ENCODE data around the gene SAMD4A.

Gene SAMD4A

GRCh38 chr14:54809767-54810166, 242.8 kb downstream of the SAMD4A start:
- DNase-seq: no peak

- no peak for DNase-seq
Observed at GRCh38 chr14:54812617-54813016, 245.7 kb downstream of the SAMD4A start.

GRCh38 chr14:54813081-54813480, 246.2 kb downstream of the SAMD4A start:
- DNase-seq: no peak

DNA sequence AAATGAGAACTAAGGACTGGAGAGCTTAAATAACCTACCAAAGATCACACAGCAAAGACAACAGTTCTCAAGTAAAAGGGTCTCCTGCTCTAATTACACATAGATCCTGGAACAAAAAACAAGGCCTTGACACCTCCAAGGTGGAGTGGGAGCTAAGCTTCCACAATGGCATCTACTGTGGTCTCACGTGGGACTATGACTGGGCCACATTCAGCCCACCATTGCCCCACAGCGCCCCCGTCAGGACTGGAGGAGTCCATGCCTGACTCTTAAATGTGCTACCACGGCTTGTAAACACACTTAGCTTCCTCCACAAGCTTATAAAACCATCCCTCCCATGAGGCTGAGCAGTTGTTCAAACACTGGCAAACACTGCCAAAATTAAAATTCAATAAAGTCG, 247.1 kb downstream of the SAMD4A start:
- DNase-seq: no peak

DNA sequence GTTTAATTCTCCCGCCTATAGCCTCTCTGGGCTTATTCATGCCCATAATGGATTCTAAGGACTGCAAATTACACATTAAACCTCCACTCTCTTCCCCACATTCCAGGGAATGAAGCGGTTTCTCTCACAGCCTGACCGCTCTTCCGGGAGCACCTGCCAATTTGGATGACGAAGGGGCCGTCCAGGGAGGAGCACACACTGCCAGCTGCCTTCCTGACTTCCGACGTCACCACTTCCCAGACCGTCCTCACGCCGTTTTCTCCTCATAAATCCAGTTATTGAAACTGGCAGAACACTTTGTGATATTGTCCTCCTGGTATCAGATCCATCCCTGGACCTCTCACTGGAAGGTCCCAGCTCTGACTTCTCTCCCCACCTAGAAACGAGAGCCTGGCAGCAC, 248.1 kb downstream of the SAMD4A start:
- DNase-seq: no peak

- no peak for DNase-seq
Observed at GRCh38 chr14:54815515-54815914, 248.6 kb downstream of the SAMD4A start.

DNA sequence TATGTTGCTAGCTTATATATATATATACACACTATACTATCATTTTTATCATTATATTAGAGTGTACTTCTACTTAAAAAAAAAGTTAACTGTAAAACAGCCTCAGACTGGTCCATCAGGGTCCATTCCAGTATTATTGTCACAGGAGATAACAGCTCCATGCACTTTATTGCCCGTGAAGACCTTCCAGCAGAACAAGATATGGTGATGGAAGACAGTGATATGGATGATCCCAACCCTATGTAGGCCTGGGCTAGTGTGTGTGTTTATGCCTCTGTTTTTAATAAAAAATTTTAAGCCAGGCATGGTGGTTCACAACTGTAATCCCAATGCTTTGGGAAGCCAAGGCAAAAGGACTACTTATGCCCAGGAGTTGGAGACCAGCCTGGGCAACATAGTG, 249.5 kb downstream of the SAMD4A start:
- DNase-seq: no peak

GRCh38 chr14:54817506-54817905, 250.6 kb downstream of the SAMD4A start:
- no peak for DNase-seq

DNA sequence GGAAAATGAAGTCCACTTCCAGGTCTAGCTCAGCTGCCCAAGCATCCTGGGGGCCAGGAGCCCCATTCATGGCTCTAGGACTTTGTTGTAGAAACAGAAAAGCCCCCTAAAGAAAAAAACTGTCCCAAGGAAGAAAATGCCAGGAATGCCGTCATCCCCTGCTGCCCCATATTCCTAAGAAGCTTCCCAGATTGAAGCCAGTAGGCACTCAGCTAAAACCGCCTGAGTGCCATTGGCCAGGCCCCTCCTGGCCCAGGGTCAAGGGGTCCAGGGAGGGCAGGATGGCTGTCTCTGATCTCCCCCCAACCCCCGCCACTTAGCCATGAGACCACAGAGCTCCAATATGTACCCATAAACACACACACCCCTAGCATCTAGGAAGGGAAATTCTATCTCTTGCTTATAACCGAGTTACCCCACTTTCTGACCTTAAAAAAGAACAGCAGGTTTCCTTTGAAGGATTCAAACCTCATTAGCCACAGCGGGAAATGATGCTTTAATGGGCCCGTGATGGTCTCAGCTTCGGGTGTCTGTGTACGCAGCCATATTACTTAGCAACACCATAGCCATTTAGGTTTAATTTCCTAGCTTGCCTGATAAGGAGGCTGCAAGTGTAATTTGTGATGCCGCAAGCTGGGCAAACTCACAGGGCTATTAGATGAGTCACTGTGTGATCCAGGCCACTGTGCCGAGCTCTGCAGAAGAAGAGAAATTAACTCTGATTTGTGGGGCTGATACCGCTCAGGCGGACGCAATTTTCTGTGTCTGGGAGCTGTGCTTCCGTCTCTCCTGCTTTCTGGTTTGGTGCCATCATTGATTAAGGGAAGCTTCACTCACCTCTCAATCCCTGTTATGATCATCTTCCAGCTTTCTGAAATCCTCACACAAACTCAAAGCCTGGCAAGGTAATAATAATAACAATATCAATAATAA, 251.5 kb downstream of the SAMD4A start:
- DNase-seq: no peak

- DNase-seq: no peak
Observed at GRCh38 chr14:54822685-54823084, 255.8 kb downstream of the SAMD4A start.

DNA sequence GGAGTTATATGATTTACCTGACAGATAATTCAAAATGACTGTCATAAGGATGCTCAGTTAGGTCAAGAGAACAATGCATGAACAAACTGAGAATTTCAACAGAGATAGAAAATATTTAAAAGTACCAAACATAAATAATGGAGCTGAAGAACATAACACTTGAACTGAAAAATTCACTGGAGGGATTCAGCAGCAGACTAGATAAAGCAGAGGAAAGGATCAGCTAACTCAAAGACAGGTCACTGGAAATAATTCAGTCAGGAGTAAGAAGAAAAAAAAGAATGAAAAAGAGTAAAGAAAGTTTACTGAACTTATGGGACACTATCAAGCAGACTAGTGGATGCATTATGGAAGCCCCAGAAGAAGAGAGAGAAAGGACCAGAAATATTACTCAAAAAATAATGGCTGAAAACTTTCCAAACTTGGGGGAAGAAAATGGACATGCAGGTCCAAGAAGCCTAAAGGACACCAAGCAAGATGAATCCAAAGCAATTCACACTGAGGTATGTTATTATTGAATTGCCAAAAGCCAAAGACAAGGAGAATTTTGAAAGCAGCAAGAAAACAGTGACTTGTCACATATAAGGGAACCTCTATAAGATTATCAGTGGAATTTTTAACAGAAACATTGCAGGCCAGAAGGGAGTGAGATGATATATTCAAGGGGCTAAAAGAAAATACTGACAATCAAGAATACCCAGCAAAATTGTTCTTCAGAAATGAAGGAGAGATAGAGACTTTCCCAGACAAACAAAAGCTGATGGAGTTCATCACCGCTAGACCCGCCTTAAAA, 257.0 kb downstream of the SAMD4A start:
- no peak for DNase-seq

DNA sequence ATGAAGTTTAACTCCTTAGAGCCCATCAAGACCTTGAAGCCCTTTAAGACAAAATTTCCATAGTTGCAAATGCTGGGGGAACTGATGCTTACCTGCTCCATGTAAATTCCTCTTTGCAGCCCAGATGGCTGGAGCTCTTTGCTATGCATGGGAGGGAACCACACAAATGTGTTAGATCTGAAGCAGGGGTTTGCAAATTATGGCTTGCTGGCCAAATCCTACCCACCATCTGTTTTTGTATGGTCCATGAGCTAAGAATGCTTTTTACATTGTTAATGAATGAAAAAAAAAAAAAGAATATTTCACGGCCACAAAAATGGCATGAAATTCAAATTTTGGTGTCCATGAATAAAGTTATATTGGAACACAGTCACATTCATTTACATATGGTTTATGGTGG, 261.1 kb downstream of the SAMD4A start:
- DNase-seq: no peak

DNA sequence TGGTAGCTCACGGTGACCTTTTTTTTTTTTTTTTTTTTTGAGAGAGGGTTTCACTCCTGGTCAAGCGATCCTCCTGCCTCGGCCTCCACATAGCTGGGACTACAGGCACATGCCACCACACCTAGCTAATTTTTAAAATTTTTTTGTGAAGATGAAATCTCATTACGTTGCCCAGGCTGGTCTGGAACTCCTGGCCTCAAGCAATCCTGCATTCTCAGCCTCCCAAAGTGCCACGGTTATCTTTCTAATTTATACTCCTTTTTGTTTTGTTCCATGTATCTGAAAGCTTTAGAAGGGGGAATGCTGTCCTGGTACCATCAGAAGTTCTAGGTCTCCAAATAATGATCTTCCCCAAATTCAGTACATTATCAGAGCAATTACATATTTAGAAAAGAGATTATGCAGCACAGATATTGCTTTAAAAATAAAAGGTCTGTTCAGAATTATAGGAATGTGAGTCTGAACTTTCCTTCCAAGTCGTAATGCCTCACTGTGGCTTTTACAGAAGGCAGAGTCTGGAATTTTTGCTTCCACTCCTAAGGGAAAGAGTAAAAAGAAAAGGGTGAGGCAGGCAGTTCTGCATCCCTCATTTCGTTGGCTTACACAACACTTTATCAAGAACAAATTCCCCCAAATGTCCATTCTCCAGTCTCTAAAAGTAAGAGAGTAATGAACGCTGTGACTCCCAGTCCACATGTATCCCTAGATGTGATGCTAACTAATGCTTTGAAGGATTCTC, 262.7 kb downstream of the SAMD4A start:
- DNase-seq: no peak

- DNase-seq: no peak
Observed at GRCh38 chr14:54830650-54831049, 263.7 kb downstream of the SAMD4A start.

DNA sequence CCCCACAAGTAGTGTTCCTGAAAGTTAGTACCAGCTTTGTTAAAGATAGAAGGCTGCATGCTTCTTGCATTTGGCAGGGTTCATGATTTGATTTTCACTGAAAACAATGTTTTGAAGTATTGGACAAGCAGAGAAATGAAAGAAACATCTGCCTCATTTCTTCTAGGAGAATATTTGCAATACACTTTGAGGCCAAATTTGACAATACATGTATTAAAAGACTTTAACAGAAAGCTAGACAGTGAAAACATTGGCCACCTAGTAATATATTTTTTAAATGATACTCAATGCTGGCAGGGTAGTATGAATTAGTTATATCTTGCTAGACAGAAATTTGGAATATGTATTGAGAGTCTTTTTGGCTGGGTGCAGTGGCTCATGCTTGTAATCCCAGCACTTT, 267.2 kb downstream of the SAMD4A start:
- DNase-seq: no peak

- no peak for DNase-seq
Observed at GRCh38 chr14:54834727-54835126, 267.8 kb downstream of the SAMD4A start.

DNA sequence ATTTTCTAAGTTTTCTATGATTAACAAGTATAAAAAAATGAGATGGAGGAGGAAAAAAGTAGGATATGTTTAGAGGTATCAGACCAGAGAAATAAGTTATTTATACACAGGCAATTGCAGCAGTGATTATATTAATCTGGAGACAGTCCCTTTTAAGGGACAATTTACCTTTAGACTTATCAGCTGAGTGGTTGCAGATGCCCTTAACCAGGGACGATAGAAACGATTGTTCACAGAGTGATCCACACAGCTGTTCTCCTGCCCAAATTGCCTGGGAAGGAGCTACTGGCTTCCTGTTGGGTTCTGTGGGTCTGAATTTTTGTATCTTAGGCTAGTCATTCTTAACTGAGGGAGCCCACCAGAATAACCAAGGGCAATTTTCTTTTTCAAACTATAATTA, 269.3 kb downstream of the SAMD4A start:
- DNase-seq: no peak

DNA sequence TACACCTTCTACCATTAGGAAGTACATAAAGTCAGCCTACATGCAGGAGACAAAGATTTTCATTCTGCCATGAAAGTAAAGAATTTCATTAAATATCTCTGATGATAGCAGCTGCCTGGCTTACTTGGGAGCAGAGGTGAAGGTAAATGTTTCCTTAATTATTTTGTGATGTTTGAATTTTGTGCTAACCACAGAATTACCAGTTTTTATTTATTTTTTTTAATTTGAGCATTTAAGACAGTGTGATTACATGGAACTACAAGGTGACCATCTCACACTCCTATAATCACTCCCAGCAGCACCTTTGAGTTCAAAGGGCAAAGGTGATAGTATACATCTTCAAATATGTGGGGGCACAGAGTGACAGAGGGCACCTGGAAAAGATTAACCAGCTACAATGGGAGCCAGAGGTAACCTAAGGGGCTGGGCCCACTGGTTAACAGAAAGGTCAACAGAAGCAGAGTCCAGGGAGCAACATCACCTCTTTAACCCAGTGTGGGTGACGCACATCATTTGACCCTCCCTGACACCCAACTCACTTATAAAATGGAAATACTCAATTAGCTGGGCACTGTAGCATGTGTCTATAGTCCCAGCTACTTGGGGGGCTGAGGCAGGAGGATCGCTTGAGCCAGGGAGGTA, 270.7 kb downstream of the SAMD4A start:
- no peak for DNase-seq

- DNase-seq: no peak
Observed at GRCh38 chr14:54838931-54839512, 272.1 kb downstream of the SAMD4A start.

DNA sequence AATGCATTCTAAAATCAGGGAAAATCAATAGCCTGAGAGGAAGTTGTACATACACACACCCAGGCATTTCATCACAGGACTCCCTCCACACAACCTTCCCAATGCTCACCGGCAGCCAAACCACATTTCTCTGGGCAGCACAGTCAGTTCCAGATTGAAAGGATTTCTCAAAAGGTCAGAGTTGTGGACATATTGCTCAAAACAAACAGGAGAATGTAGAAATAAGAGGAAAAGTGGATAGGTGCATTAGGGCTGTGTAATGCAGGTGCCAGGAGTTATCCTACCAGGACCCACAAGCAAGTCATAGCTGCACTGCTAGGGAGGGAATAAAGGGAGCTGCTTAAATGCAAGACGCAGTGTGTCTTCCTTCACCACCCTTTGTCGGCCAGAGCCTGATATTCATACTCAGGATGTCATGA, 272.8 kb downstream of the SAMD4A start:
- DNase-seq: no peak

- no peak for DNase-seq
Observed at GRCh38 chr14:54840336-54840735, 273.4 kb downstream of the SAMD4A start.

DNA sequence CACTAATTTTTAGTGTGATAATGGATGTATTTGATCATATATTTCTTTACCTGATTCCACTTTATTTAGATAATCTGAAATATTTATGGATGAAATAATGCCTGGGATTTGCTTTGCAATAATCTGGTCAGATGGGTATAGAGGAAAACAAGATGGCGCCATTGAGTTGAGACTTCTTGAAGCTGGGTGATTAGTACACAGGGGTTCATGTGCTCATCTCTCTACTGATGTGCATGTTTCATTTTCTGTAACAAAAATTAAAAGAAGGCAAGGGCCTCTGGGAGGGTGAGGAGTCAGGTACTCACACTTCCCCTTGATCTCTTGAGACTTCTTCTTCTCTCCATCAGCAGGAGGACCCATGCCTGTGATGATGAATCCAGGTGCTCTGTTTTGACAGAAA, 273.9 kb downstream of the SAMD4A start:
- DNase-seq: no peak

Data from inflammatory macrophage treated with lipopolysaccharide for 4 hours (primary cell).